Brain microvascular endothelial cell (primary cell): ENCODE results near the gene GALNT14.

Experiments used
- DNase-seq: peaks from one replicate; pipeline ENCODE4 v3.0.0-alpha.2; 2020
- H3K27ac ChIP-seq: fragments of 250-450 bp; sonication (Bioruptor Pico); 2 replicates; pipeline ENCODE4 v1.5.1; 2020; ENCODE audit warnings: mild to moderate bottlenecking, moderate library complexity
- H3K27me3 ChIP-seq: fragments of 250-450 bp; sonication (Bioruptor Pico); replicated peaks from 2 replicates; pipeline ENCODE4 v1.5.1; 2020; ENCODE audit warnings: mild to moderate bottlenecking
- H3K36me3 ChIP-seq: fragments of 250-450 bp; sonication (Bioruptor Pico); replicated peaks from 2 replicates; pipeline ENCODE4 v1.5.1; 2020; ENCODE audit warnings: mild to moderate bottlenecking
- H3K4me3 ChIP-seq: 2 replicates; pipeline ENCODE4 v1.5.1; 2011; ENCODE audit warnings: low read depth, mild to moderate bottlenecking, control low read depth, low read length, moderate library complexity
- in situ Hi-C: cut with HindIII; loops from 2 replicates; pipeline ENCODE4 v1.10.0; 2017; ENCODE audit warnings: low sequenced_read_pairs, low pct_ligation_motif_present
- TF ChIP-seq, protein P1 (sequence below): IDR thresholded peaks from 2 replicates; pipeline ENCODE4 v1.5.1; 2011; ENCODE audit warnings: low read depth, mild to moderate bottlenecking, moderate library complexity, low read length, control low read depth, inconsistent platforms; ENCODE audit errors: missing control alignments

GALNT14 gene

DNA sequence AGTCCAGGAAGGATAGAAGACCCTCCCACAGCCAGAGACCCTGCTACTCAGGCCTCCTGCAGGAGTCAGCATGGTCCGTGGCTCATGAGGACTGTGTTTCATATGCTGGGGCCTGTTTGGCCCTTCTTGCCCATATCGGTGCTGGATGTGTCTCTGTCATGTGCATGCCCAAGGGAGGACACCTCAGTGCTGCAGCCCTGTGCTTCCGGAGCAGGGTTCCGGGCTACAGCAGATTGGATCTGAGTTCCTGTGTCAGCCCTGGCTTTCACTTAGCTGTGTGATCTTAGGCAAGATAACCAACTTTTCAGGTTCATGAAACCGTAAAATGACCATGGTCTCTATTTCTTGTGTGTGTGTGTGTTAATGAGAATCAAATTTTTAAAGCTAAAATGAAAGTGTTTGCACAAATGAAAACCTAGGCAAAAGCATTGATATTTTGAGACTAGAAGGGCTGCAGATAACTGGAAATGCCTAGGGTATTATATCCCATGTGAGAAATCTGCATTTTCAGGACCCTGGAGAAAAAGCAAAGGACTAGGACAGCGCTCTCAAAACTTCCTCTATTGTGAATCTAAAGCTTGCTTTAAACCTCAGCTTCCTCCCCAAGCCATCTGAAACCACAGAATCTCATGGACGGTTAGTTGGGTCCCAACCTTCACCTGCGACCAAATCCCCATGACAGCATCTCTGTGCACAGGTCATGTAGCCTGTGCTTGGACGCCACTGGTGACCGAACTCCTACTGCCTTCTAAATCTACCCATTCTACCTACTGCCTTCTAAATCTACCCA, 272.2 kb downstream of the GALNT14 start:
- H3K27ac ChIP-seq = no peak overlapping the region
- no peaks in the 10 kb centered on the region for H3K36me3 ChIP-seq
- in situ Hi-C loops = no loop called here
- TF ChIP-seq, protein P1, sequence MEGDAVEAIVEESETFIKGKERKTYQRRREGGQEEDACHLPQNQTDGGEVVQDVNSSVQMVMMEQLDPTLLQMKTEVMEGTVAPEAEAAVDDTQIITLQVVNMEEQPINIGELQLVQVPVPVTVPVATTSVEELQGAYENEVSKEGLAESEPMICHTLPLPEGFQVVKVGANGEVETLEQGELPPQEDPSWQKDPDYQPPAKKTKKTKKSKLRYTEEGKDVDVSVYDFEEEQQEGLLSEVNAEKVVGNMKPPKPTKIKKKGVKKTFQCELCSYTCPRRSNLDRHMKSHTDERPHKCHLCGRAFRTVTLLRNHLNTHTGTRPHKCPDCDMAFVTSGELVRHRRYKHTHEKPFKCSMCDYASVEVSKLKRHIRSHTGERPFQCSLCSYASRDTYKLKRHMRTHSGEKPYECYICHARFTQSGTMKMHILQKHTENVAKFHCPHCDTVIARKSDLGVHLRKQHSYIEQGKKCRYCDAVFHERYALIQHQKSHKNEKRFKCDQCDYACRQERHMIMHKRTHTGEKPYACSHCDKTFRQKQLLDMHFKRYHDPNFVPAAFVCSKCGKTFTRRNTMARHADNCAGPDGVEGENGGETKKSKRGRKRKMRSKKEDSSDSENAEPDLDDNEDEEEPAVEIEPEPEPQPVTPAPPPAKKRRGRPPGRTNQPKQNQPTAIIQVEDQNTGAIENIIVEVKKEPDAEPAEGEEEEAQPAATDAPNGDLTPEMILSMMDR = no peak
- no peak overlapping the region for H3K4me3 ChIP-seq
- DNase-seq = no peak
- no peaks in the 10 kb centered on the region for H3K27me3 ChIP-seq

DNA sequence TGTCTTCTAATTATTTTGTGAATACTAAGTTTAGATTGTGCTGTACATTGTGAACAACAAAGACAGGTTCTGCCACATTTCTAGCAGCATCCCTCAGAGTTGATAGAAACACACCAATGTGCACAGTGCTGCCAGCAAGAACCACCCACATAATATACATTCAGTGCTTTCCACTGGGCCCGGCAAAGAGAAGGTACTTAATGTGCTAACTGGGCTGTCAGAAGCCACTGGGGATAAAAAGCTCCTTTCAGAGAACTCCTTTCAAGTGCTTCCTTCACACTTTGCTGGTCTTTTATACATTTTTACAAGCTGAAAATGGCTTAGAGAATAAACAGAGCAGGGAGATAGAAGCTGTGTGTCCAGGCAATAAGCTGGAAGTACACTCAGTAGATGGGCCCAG, 273.0 kb downstream of the GALNT14 start:
- in situ Hi-C loops = no loop called here
- Histone ChIP-seq H3K36me3 (no peaks in the 10 kb centered on the region), H3K4me3 (no peak overlapping the region), H3K27me3 (no peaks in the 10 kb centered on the region), H3K27ac (no peak overlapping the region)
- TF ChIP-seq, protein P1 = no peak
- no peak for DNase-seq

DNA sequence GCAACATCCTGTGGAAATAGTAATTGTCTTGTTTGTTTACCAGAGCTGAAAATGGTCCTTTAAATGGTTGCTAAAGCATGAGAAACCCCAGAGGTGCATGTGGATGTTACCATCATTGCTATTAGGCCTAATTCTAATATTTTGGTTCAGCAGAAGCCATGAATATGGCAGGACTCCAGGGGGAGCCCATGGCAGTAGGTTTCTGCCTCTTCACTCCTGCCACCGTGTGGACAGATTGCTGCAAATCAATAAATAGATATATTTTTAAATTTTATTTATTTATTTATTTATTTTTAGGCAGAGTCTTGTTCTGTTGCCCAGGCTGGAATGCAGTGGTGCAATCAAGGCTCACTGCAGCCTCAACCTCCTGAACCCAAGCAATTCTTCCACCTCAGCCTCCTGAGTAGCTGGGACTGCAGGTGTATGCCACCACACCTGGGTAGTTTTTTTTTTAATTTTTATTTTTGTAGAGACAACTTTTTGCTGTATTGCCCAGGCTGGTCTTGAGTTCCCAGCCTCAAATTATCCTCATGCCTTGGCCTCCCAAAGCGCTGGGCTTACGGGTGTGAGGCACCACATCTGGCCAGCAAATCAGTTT, 276.1 kb downstream of the GALNT14 start:
- DNase-seq = peak; percentile 76
- H3K36me3 ChIP-seq = no peaks in the 10 kb centered on the region
- no peaks in the 10 kb centered on the region for H3K27me3 ChIP-seq
- TF ChIP-seq, protein P1 = peak; percentile 89
- no peak overlapping the region for H3K4me3 ChIP-seq
- H3K27ac ChIP-seq = no peak overlapping the region
- in situ Hi-C loops = no loop called here

DNA sequence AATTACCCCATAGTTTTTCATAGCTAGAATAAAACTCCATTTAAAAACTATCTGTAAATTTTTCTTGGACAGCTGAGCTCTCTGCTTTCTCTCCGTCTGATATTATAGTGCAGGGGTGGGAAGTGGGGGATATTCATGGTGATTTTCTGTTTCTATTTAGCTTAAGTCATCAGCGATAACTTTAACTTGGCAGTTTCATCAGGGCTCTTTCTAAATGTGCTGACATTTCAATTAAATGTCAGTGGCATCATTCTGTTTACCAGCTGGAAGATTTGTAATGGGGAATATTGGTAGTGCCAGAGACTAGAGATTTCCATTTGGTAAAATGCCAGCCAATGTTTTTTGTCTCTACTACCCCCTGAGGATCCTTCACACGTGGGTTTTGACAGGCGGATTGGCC, 277.5 kb downstream of the GALNT14 start:
- DNase-seq = no peak
- in situ Hi-C loops = no loop called here
- H3K4me3 ChIP-seq = no peak overlapping the region
- no peaks in the 10 kb centered on the region for H3K27me3 ChIP-seq
- TF ChIP-seq, protein P1 = no peak
- no peak overlapping the region for H3K27ac ChIP-seq
- no peaks in the 10 kb centered on the region for H3K36me3 ChIP-seq
